Measurements from ENCODE around the gene NIBAN1.

DNA sequence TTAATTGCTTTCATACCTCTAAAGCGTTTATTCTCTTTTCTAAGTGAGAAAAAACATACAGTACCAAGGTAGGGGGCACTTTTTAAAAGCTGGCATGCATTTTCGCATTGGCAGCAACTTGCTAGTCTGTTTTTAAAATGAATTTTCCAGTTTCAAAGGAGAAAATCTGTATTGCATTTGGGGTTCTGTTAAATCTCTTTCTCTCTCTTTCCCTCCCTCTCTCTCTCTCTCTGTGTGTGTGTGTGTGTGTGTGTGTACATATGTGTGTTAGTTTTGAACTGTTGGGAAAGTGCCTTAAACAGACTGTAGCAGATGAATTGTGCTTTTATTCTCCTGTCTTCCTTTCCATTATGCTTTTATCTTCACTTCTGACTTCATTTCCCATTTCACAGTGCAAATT, 7.3 kb downstream of the NIBAN1 start:
- no peak for TF ChIP-seq EZH2 (IDR thresholded peaks at IDR 0.05; ENCODE audit: borderline replicate concordance)
- no peak for TF ChIP-seq CTCF (IDR thresholded peaks at IDR 0.05; ENCODE audit: poor library complexity)
